ENCODE results near the gene DIP2C.

GRCh38 chr10:520402-520787 is 169.1 kb downstream of the DIP2C start:
- no peak for TF ChIP-seq NR2C2 (CRISPR knock-in tag; IDR thresholded peaks at IDR 0.05)
- TF ChIP-seq CTCF (IDR thresholded peaks at IDR 0.05) = no peak
- TF ChIP-seq, protein P1, sequence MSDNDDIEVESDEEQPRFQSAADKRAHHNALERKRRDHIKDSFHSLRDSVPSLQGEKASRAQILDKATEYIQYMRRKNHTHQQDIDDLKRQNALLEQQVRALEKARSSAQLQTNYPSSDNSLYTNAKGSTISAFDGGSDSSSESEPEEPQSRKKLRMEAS (CRISPR knock-in tag; IDR thresholded peaks at IDR 0.05) = no peak
- TF ChIP-seq CREM (CRISPR knock-in tag; IDR thresholded peaks at IDR 0.05) = no peak
- TF ChIP-seq, protein P2, sequence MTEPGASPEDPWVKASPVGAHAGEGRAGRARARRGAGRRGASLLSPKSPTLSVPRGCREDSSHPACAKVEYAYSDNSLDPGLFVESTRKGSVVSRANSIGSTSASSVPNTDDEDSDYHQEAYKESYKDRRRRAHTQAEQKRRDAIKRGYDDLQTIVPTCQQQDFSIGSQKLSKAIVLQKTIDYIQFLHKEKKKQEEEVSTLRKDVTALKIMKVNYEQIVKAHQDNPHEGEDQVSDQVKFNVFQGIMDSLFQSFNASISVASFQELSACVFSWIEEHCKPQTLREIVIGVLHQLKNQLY (CRISPR knock-in tag; IDR thresholded peaks at IDR 0.05) = no peak
- no peak for TF ChIP-seq ZNF121 (CRISPR knock-in tag; IDR thresholded peaks at IDR 0.05)
- TF ChIP-seq HMGA2 (CRISPR knock-in tag; IDR thresholded peaks at IDR 0.05) = no peak

Data from WTC11 (cell line).